PC-9 (cell line): ENCODE measurements around the gene LMOD2. TPM values are rescaled to one million over a fixed set of nuclear protein-coding genes. Genes with fewer than 3 reads are reported as not detected.

Source experiments
- BruUV-seq: library from RNA; stranded (reverse); fragments of 400-500 nt; replicated peaks from 2 replicates; lab custom pipeline; 2021; lab: Mats Ljungman, UMichigan
- CTCF ChIA-PET: fragments of 300-600 bp; sonication (Branson Sonifier 250); formaldehyde crosslinking; loops from one replicate; lab custom pipeline; 2022; ENCODE audit warnings: antibody characterized with exemption; lab: Charles Lee
- POLR2A ChIA-PET: fragments of 300-600 bp; sonication (Branson Sonifier 250); formaldehyde crosslinking; loops from one replicate; lab custom pipeline; 2022; ENCODE audit warnings: antibody characterized with exemption; ENCODE audit not compliant: unreplicated experiment; lab: Charles Lee
- DNase-seq, 2 experiments: peaks; one replicate each; pipeline versions ENCODE4 v3.0.0 to v3.0.0-alpha.2; 2015 to 2022; ENCODE audit warnings: mixed read lengths in 1 of 2
- H2AFZ ChIP-seq: fragments of 200-600 bp; sonication (generic); 2 replicates; pipeline ENCODE4 v1.8.1; 2017; ENCODE audit warnings: antibody characterized with exemption
- H3F3A ChIP-seq: fragments of 200-600 bp; sonication (generic); 2 replicates; pipeline ENCODE4 v1.8.1; 2017; ENCODE audit warnings: antibody characterized with exemption, mild to moderate bottlenecking, low read depth; ENCODE audit not compliant: insufficient read depth
- H3K27ac ChIP-seq: fragments of 200-600 bp; sonication (generic); 2 replicates; pipeline ENCODE4 v1.6.1; 2016; ENCODE audit warnings: mixed run types
- H3K27me3 ChIP-seq: fragments of 200-600 bp; sonication (generic); 2 replicates; pipeline ENCODE4 v1.6.1; 2016; ENCODE audit warnings: low read depth, mixed run types; ENCODE audit not compliant: insufficient read depth
- H3K36me3 ChIP-seq: fragments of 200-600 bp; sonication (generic); 2 replicates; pipeline ENCODE4 v1.6.1; 2016; ENCODE audit warnings: low read depth, mixed run types
- H3K4me1 ChIP-seq: fragments of 200-600 bp; sonication (generic); replicated peaks from 2 replicates; pipeline ENCODE4 v1.6.1; 2016; ENCODE audit warnings: mixed run types; ENCODE audit not compliant: insufficient read depth
- H3K4me2 ChIP-seq: fragments of 200-600 bp; sonication (generic); 2 replicates; pipeline ENCODE4 v1.6.1; 2017; ENCODE audit warnings: mixed run types
- H3K4me3 ChIP-seq: fragments of 200-600 bp; sonication (generic); 2 replicates; pipeline ENCODE4 v1.6.1; 2016; ENCODE audit warnings: mixed run types
- H3K79me2 ChIP-seq: fragments of 200-600 bp; sonication (generic); 2 replicates; pipeline ENCODE4 v1.6.1; 2017; ENCODE audit warnings: low read depth, mixed run types
- H3K9me2 ChIP-seq: fragments of 200-600 bp; sonication (generic); 2 replicates; pipeline ENCODE4 v1.8.1; 2017; ENCODE audit warnings: mild to moderate bottlenecking; ENCODE audit not compliant: insufficient read depth
- H3K9me3 ChIP-seq: fragments of 200-600 bp; sonication (generic); 2 replicates; pipeline ENCODE4 v1.8.1; 2016; ENCODE audit warnings: low read depth; ENCODE audit not compliant: insufficient read depth
- H4K20me1 ChIP-seq: fragments of 200-600 bp; sonication (generic); 2 replicates; pipeline ENCODE4 v1.8.1; 2017; ENCODE audit not compliant: insufficient read depth
- CTCF ChIP-seq: fragments of 200-600 bp; sonication (generic); conservative IDR thresholded peaks from 2 replicates; pipeline ENCODE4 v1.6.1; 2017; ENCODE audit warnings: mixed run types, antibody characterized with exemption, mild to moderate bottlenecking, moderate library complexity
- EZH2 ChIP-seq: fragments of 200-600 bp; sonication (generic); IDR thresholded peaks from 2 replicates; pipeline ENCODE4 v1.8.0; 2017; ENCODE audit warnings: antibody characterized with exemption, low read depth
- intact Hi-C: fragments of 100-400 bp; cut with micrococcal nuclease; formaldehyde crosslinking; loops from one replicate; pipeline ENCODE4 v1.10.0; 2022; ENCODE audit not compliant: unreplicated experiment
- total RNA-seq: library from RNA; stranded (reverse); gene quantifications from 2 replicates; pipeline ENCODE4 v1.2.3, GENCODE V29; 2021

Gene LMOD2
- total RNA-seq, 1 experiment from 2014 or later, result not detected

GRCh38 chr7:123669485-123669884, 13.8 kb downstream of the LMOD2 start:
- H3F3A ChIP-seq, result no peaks in the 10 kb centered on the region
- DNase-seq, result no peak
- no peaks in the 10 kb centered on the region for H3K9me3 ChIP-seq
- no peaks in the 10 kb centered on the region for H4K20me1 ChIP-seq
- no peak overlapping the region for H3K4me3 ChIP-seq
- no peaks in the 10 kb centered on the region for H3K79me2 ChIP-seq
- no TSS peak for BruUV-seq
- H3K9me2 ChIP-seq, result no peaks in the 10 kb centered on the region
- H3K4me2 ChIP-seq, result no peak overlapping the region
- no peaks in the 10 kb centered on the region for H3K4me1 ChIP-seq
- no peaks in the 10 kb centered on the region for H3K27me3 ChIP-seq
- ChIA-PET CTCF (interaction anchor here (0.6 kb wide), 1 partner anchor 269 kb away, joined by 5 read pairs; no protein-coding TSS in a partner anchor), POLR2A (no interaction called here)
- H3K36me3 ChIP-seq, result no peaks in the 10 kb centered on the region
- intact Hi-C loops, result no loop called here
- TF ChIP-seq CTCF, result no peak
- TF ChIP-seq EZH2, result no peak
- H2AFZ ChIP-seq, result no peak overlapping the region
- no peak overlapping the region for H3K27ac ChIP-seq

- H3K9me2 ChIP-seq, result no peaks in the 10 kb centered on the region
- no TSS peak for BruUV-seq
- no peaks in the 10 kb centered on the region for H3K27me3 ChIP-seq
- H3K4me3 ChIP-seq, result no peak overlapping the region
- intact Hi-C loops, result no loop called here
- H3K36me3 ChIP-seq, result peaks cover 4% of the 10 kb centered on the region; the same call in 1 of the 2 replicates
- no peak for DNase-seq
- H3K79me2 ChIP-seq, result no peaks in the 10 kb centered on the region
- no peaks in the 10 kb centered on the region for H3F3A ChIP-seq
- POLR2A ChIA-PET, result no interaction called here
- no peaks in the 10 kb centered on the region for H4K20me1 ChIP-seq
- CTCF ChIA-PET, result no interaction called here
- no peak overlapping the region for H3K27ac ChIP-seq
- no peaks in the 10 kb centered on the region for H3K9me3 ChIP-seq
- no peak overlapping the region for H2AFZ ChIP-seq
- no peaks in the 10 kb centered on the region for H3K4me1 ChIP-seq
- H3K4me2 ChIP-seq, result no peak overlapping the region
- TF ChIP-seq CTCF, result no peak
- TF ChIP-seq EZH2, result no peak
These were observed 17.6 kb downstream of the LMOD2 start for GRCh38 chr7:123673137-123673732.

- TF ChIP-seq EZH2, result no peak
- TF ChIP-seq CTCF, result no peak
- Histone ChIP-seq H3K4me1 (no peaks in the 10 kb centered on the region), H3K79me2 (no peaks in the 10 kb centered on the region), H3K27me3 (no peaks in the 10 kb centered on the region), H3K27ac (no peak overlapping the region), H3K4me3 (no peak overlapping the region), H3K9me2 (no peaks in the 10 kb centered on the region), H3F3A (no peaks in the 10 kb centered on the region), H3K9me3 (no peaks in the 10 kb centered on the region), H3K36me3 (peaks cover 4% of the 10 kb centered on the region; the same call in 1 of the 2 replicates), H3K4me2 (no peak overlapping the region), H4K20me1 (no peaks in the 10 kb centered on the region), H2AFZ (no peak overlapping the region)
- no TSS peak for BruUV-seq
- no peak for DNase-seq
- CTCF ChIA-PET, result no interaction called here
- intact Hi-C loops, result no loop called here
- POLR2A ChIA-PET, result no interaction called here
These were observed 18.2 kb downstream of the LMOD2 start for GRCh38 chr7:123673752-123674398.
